ENCODE measurements around the gene ITIH4. TPM values are rescaled to one million over a fixed set of nuclear protein-coding genes. Genes with fewer than 3 reads are reported as not detected.

ITIH4 gene
- total and polyA plus RNA-seq, 10 of the 15 experiments (the other 5 are each of a cell fraction or from before 2014, with no cell fraction given): 0.64 to 4.1 (median 1.3) TPM

- FAIRE-seq (peak; percentile 68), ATAC-seq (peak; percentile 59), DNase-seq (ENCODE audit: low read depth, low spot score) (no peak)
- peaks cover 7% of the 10 kb centered on the region; the same call in 1 of the 2 replicates for H3K4me1 ChIP-seq (ENCODE audit: control insufficient read depth, insufficient read depth, low read length)
- ChIA-PET CTCF (interaction anchor here (1.2 to 2.5 kb wide), 2 partner anchors 19 to 29 kb away, joined by 5 to 16 read pairs; no protein-coding TSS in a partner anchor), POLR2A (interaction anchor here (0.6 to 1.0 kb wide), 2 partner anchors 20 to 141 kb away, joined by 3 to 5 read pairs; no protein-coding TSS in a partner anchor), RAD21 (ENCODE audit: unreplicated experiment) (interaction anchor here (0.9 to 1.6 kb wide), 6 partner anchors 13 to 113 kb away, joined by 3 to 5 read pairs (median 3); no protein-coding TSS in a partner anchor), SMC1A (ENCODE audit: uncharacterized antibody, unreplicated experiment) (interaction anchor here (1.0 to 1.9 kb wide), 6 partner anchors 13 to 197 kb away, joined by 3 to 15 read pairs (median 4); partner anchors contain the start of gene STIMATE)
- no peak overlapping the region for H3K9ac ChIP-seq (ENCODE audit: control insufficient read depth, insufficient read depth, low read length)
- no peak overlapping the region for H3K27ac ChIP-seq (ENCODE audit: control insufficient read depth, insufficient read depth)
- in situ Hi-C loops (cut with MboI): no loop called here
- no peak overlapping the region for H3K4me2 ChIP-seq (ENCODE audit: control insufficient read depth, insufficient read depth)
- TF ChIP-seq SPI1 (IDR thresholded peaks at IDR 0.05; ENCODE audit: borderline replicate concordance, insufficient read depth, low read depth, low read length): no peak
- TF ChIP-seq, protein P1, sequence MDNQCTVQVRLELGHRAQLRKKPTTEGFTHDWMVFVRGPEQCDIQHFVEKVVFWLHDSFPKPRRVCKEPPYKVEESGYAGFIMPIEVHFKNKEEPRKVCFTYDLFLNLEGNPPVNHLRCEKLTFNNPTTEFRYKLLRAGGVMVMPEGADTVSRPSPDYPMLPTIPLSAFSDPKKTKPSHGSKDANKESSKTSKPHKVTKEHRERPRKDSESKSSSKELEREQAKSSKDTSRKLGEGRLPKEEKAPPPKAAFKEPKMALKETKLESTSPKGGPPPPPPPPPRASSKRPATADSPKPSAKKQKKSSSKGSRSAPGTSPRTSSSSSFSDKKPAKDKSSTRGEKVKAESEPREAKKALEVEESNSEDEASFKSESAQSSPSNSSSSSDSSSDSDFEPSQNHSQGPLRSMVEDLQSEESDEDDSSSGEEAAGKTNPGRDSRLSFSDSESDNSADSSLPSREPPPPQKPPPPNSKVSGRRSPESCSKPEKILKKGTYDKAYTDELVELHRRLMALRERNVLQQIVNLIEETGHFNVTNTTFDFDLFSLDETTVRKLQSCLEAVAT (IDR thresholded peaks at IDR 0.05): peak; percentile 40; the same call in 1 of the 2 replicates
- no peaks in the 10 kb centered on the region for H3K9me3 ChIP-seq (replicated peaks; ENCODE audit: control insufficient read depth, insufficient read depth, low read length)
- intact Hi-C loops (cut with micrococcal nuclease; ENCODE audit: unreplicated experiment): no loop called here
- no TSS peak for BruUV-seq (replicated peaks)
- peaks cover 1 to 3% of the 10 kb centered on the region in 2 experiments; a peak in 2 of 4 replicates for H3K36me3 ChIP-seq (ENCODE audit: control insufficient read depth in 2 of 2, insufficient read depth in 2 of 2, low read length in 1 of 2)
- H3K79me2 ChIP-seq (ENCODE audit: control insufficient read depth, insufficient read depth, low read length): peaks cover 2% of the 10 kb centered on the region; the same call in 1 of the 2 replicates
- WGBS (ENCODE audit: insufficient coverage, insufficient replicate concordance, low lambda C conversion rate, missing lambda C conversion rate): 100% methylated on average over 5 of the region's 5 CpGs
- no peak overlapping the region for H2AFZ ChIP-seq (ENCODE audit: control insufficient read depth, low read depth, low read length)
- H3K27me3 ChIP-seq (replicated peaks in 1 of 2; ENCODE audit: control insufficient read depth in 2 of 2, insufficient read depth in 2 of 2, low read length in 1 of 2): no peaks in the 10 kb centered on the region
- H4K20me1 ChIP-seq (ENCODE audit: control insufficient read depth, insufficient read depth): no peaks in the 10 kb centered on the region
- no peak overlapping the region for H3K4me3 ChIP-seq
Observed at GRCh38 chr3:52874160-52874701, 43.8 kb upstream of the ITIH4 start.

Measured in GM12878 (cell line).